Hepatocyte (in vitro differentiated cells): Measurements from ENCODE around the gene ARHGEF25.

Experiments
- EZH2 ChIP-seq: fragments of 200-600 bp; sonication (generic); IDR thresholded peaks from 2 replicates; pipeline ENCODE4 v1.6.1; 2016; ENCODE audit warnings: antibody characterized with exemption, mild to moderate bottlenecking, borderline replicate concordance
- TF ChIP-seq, protein P1 (sequence below): fragments of 200-600 bp; sonication (generic); IDR thresholded peaks from 2 replicates; pipeline ENCODE4 v1.5.1; 2016; ENCODE audit warnings: antibody characterized with exemption, mild to moderate bottlenecking; ENCODE audit not compliant: poor library complexity

DNA sequence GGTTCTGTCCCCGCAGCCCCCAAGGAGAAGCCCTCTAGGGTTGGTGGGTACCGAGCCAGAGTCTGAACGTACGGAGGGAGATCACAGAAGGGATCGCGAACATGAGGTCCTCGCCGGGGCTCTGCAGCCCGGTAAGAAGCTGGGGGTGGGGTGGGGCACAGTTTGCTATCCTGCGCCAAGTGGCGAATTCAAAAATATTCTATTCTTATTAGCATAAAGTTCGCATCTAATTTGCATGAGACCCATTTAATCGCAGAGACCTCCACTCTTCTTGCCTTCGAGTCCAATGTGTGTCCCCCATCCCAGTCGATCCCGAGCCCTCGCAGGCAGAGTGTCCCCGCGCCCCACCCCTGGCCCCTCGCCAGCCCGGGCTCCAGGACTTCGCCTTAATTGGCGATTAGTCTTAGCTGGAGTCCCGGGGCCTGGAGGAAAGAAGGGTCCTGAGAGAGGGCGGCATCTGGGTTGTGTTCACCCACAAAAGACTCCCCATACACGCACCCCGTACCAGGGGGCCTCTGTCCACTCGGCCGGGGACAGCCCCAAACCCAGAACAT, 604 bp upstream of the ARHGEF25 start:
- TF ChIP-seq, protein P1, sequence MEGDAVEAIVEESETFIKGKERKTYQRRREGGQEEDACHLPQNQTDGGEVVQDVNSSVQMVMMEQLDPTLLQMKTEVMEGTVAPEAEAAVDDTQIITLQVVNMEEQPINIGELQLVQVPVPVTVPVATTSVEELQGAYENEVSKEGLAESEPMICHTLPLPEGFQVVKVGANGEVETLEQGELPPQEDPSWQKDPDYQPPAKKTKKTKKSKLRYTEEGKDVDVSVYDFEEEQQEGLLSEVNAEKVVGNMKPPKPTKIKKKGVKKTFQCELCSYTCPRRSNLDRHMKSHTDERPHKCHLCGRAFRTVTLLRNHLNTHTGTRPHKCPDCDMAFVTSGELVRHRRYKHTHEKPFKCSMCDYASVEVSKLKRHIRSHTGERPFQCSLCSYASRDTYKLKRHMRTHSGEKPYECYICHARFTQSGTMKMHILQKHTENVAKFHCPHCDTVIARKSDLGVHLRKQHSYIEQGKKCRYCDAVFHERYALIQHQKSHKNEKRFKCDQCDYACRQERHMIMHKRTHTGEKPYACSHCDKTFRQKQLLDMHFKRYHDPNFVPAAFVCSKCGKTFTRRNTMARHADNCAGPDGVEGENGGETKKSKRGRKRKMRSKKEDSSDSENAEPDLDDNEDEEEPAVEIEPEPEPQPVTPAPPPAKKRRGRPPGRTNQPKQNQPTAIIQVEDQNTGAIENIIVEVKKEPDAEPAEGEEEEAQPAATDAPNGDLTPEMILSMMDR: no peak
- no peak for TF ChIP-seq EZH2
